Esophagus squamous epithelium (tissue), 4 donors: Measurements from ENCODE around the gene SERPINA5.

Source experiments
- POLR2A ChIP-seq, 4 donors: fragments of 450-650 bp; IDR thresholded peaks; one replicate each; pipeline ENCODE4 v1.6.1; 2017; ENCODE audit warnings: antibody characterized with exemption in 4 of 4, mild to moderate bottlenecking in 4 of 4, moderate library complexity in 3 of 4
- TF ChIP-seq, protein P1 (sequence below), 6 experiments: fragments of 450-650 bp in 4 of 6; fragments of 200-600 bp in 2 of 6; sonication (generic) in 2 of 6; IDR thresholded peaks; one replicate each; pipeline ENCODE4 v1.5.1; 2016 to 2019; ENCODE audit warnings: antibody characterized with exemption in 6 of 6, mild to moderate bottlenecking in 4 of 6, moderate library complexity in 4 of 6

DNA sequence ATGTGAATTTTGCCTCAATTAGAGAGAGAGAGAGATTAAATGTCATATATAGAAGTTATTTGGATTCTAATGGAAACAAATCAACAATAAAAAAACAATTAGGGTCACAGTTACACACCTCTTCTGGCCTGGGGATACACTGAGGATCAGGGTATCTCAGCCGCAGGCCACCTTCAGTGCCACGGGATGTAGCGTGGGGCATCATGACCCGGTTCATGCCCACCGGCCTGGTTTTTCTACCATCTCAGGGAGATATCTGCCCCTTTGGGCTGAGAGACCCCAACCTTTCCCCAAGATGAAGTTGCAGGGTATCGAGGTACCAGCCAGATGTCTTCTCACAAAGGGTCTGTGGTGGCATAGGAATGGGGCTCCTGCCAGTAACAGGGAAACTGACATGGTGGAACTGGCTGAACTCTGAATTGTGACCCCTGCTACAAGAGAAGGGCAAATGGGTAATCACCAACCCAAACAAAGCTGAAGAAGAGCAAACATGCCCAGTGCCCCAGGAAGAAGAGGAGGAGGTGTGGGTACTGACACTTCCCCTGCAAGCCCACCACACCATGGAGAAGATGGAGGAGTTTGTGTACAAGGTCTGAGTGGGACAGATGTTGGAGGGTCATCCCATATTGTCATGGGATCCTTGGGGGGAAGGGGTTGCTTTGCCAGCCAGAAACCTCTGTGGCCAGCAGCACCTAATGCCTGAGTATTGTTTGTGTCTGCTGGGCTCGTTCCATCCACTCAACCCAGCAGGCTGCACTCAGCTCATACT is 50.5 kb downstream of the SERPINA5 start:
- TF ChIP-seq, protein P1, sequence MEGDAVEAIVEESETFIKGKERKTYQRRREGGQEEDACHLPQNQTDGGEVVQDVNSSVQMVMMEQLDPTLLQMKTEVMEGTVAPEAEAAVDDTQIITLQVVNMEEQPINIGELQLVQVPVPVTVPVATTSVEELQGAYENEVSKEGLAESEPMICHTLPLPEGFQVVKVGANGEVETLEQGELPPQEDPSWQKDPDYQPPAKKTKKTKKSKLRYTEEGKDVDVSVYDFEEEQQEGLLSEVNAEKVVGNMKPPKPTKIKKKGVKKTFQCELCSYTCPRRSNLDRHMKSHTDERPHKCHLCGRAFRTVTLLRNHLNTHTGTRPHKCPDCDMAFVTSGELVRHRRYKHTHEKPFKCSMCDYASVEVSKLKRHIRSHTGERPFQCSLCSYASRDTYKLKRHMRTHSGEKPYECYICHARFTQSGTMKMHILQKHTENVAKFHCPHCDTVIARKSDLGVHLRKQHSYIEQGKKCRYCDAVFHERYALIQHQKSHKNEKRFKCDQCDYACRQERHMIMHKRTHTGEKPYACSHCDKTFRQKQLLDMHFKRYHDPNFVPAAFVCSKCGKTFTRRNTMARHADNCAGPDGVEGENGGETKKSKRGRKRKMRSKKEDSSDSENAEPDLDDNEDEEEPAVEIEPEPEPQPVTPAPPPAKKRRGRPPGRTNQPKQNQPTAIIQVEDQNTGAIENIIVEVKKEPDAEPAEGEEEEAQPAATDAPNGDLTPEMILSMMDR (IDR thresholded peaks at IDR 0.05): no peak
- no peak for TF ChIP-seq POLR2A (IDR thresholded peaks at IDR 0.05)
